H1 (cell line): ENCODE data around the gene ABI3BP. TPM values are rescaled to one million over a fixed set of nuclear protein-coding genes. Genes with fewer than 3 reads are reported as not detected.

Experiments used
- HDAC2 ChIP-seq, 2 experiments: fragments of 300-600 bp in 1 of 2; sonication (generic) in 1 of 2; IDR thresholded peaks; 2 replicates each; pipeline ENCODE4 v1.6.1; 2011 to 2012; ENCODE audit warnings: low read depth in 2 of 2, low read length in 2 of 2, mild to moderate bottlenecking in 2 of 2, moderate library complexity in 2 of 2, borderline replicate concordance in 1 of 2, inconsistent platforms in 1 of 2
- polyA plus RNA-seq, 7 experiments: library from polyadenylated mRNA; depleted of rRNA in 3 of 7; stranded (reverse) in 5 of 7; unstranded in 2 of 7; fragments of >200 nt in 5 of 7; fragments of 200-250 nt in 2 of 7; gene quantifications; 1 replicate in 5 of 7; 2 replicates in 1 of 7; 4 replicates in 1 of 7; pipeline versions ENCODE4 v1.2.1 to v1.2.3, GENCODE V29; 2011 to 2013; ENCODE audit warnings: missing spikeins in 2 of 7, mixed read lengths in 2 of 7
- total RNA-seq: library from RNA; stranded (reverse); fragmentation: NEBNext Ultra II Directional; extraction: Animal tissue kit (Norgen Biotek cat#: 25700); gene quantifications from 2 replicates; pipeline ENCODE4 v1.2.1, GENCODE V29; 2021
- TF ChIP-seq, protein P1 (sequence below): IDR thresholded peaks from 2 replicates; pipeline ENCODE4 v1.6.1; 2011; ENCODE audit warnings: low read depth, mild to moderate bottlenecking, low read length; ENCODE audit not compliant: insufficient read depth

The ABI3BP gene
- total and polyA plus RNA-seq, 2 of the 8 experiments (the other 6 are each of a cell fraction or from before 2014, with no cell fraction given): 0.08 to 0.32 TPM

GRCh38 chr3:100913870-100914648, 79.2 kb downstream of the ABI3BP start (continued):
- TF ChIP-seq, protein P1, sequence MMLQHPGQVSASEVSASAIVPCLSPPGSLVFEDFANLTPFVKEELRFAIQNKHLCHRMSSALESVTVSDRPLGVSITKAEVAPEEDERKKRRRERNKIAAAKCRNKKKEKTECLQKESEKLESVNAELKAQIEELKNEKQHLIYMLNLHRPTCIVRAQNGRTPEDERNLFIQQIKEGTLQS: no peak
- no peak for TF ChIP-seq HDAC2 (IDR thresholded peaks at IDR 0.05; ENCODE audit: borderline replicate concordance in 1 of 2, low read depth in 2 of 2, low read length in 2 of 2)
